H9 (cell line): ENCODE results near the gene PTPN2. TPM values are rescaled to one million over a fixed set of nuclear protein-coding genes. Genes with fewer than 3 reads are reported as not detected.

Source experiments
- DNase-seq: peaks from one replicate; pipeline ENCODE4 v3.0.0-alpha.2; 2017
- H2AFZ ChIP-seq: one replicate; pipeline ENCODE4 v1.6.1; 2013; ENCODE audit warnings: mild to moderate bottlenecking, low read length, control low read depth, moderate library complexity
- H2AK5ac ChIP-seq: 2 replicates; pipeline ENCODE4 v1.6.1; 2013; ENCODE audit warnings: low read length, control low read depth, mixed read lengths; ENCODE audit not compliant: insufficient read length
- H2BK120ac ChIP-seq: one replicate; pipeline ENCODE4 v1.6.1; 2013; ENCODE audit warnings: low read depth, mild to moderate bottlenecking, low read length, control low read depth, inconsistent platforms; ENCODE audit not compliant: poor library complexity, severe bottlenecking
- H2BK12ac ChIP-seq: 2 replicates; pipeline ENCODE4 v1.6.1; 2013; ENCODE audit warnings: low read length, control low read depth, mixed read lengths, low read depth; ENCODE audit not compliant: insufficient read length
- H2BK15ac ChIP-seq: 2 replicates; pipeline ENCODE4 v1.6.1; 2013; ENCODE audit warnings: low read depth, low read length, control low read depth
- H2BK20ac ChIP-seq: one replicate; pipeline ENCODE4 v1.6.1; 2013; ENCODE audit warnings: low read depth, mild to moderate bottlenecking, low read length, control low read depth, inconsistent platforms; ENCODE audit not compliant: poor library complexity, severe bottlenecking
- H2BK5ac ChIP-seq: 2 replicates; pipeline ENCODE4 v1.6.1; 2013; ENCODE audit warnings: low read length, control low read depth, mixed read lengths; ENCODE audit not compliant: insufficient read length
- H3K14ac ChIP-seq: 2 replicates; pipeline ENCODE4 v1.6.1; 2013; ENCODE audit warnings: low read length, control low read depth; ENCODE audit not compliant: insufficient read depth
- H3K18ac ChIP-seq: 2 replicates; pipeline ENCODE4 v1.6.1; 2013; ENCODE audit warnings: low read depth, mild to moderate bottlenecking, mixed read lengths, low read length, control low read depth; ENCODE audit not compliant: insufficient read length
- H3K23ac ChIP-seq: 2 replicates; pipeline ENCODE4 v1.6.1; 2013; ENCODE audit warnings: low read length, control low read depth, mixed read lengths, low read depth; ENCODE audit not compliant: insufficient read length
- H3K23me2 ChIP-seq: 2 replicates; pipeline ENCODE4 v1.6.1; 2013; ENCODE audit warnings: low read depth, mild to moderate bottlenecking, mixed read lengths, low read length, control low read depth; ENCODE audit not compliant: insufficient read length, poor library complexity, severe bottlenecking
- H3K27ac ChIP-seq: 2 replicates; pipeline ENCODE4 v1.5.1; 2013; ENCODE audit warnings: low read length, control low read depth, mixed read lengths, low read depth; ENCODE audit not compliant: insufficient read length
- H3K27me3 ChIP-seq: 2 replicates; pipeline ENCODE4 v1.6.1; 2013; ENCODE audit warnings: low read length, control low read depth, inconsistent platforms; ENCODE audit not compliant: insufficient read depth
- H3K4ac ChIP-seq: 2 replicates; pipeline ENCODE4 v1.6.1; 2013; ENCODE audit warnings: low read depth, mild to moderate bottlenecking, control low read depth, inconsistent platforms, low read length, moderate library complexity
- H3K4me1 ChIP-seq: 2 replicates; pipeline ENCODE4 v1.6.1; 2013; ENCODE audit warnings: low read length, control low read depth, inconsistent platforms; ENCODE audit not compliant: insufficient read depth
- H3K4me2 ChIP-seq: 2 replicates; pipeline ENCODE4 v1.6.1; 2013; ENCODE audit warnings: low read length, control low read depth, mixed read lengths; ENCODE audit not compliant: insufficient read length, insufficient read depth
- H3K56ac ChIP-seq: 2 replicates; pipeline ENCODE4 v1.6.1; 2013; ENCODE audit warnings: low read depth, mild to moderate bottlenecking, mixed read lengths, low read length, control low read depth; ENCODE audit not compliant: insufficient read length
- H3K79me1 ChIP-seq: 2 replicates; pipeline ENCODE4 v1.6.1; 2013; ENCODE audit warnings: low read depth, mild to moderate bottlenecking, moderate library complexity, low read length, control low read depth, inconsistent platforms; ENCODE audit not compliant: insufficient read depth, poor library complexity, severe bottlenecking
- H3K79me2 ChIP-seq: 2 replicates; pipeline ENCODE4 v1.6.1; 2013; ENCODE audit warnings: low read length, control low read depth, inconsistent platforms; ENCODE audit not compliant: insufficient read depth
- H3K9ac ChIP-seq: 2 replicates; pipeline ENCODE4 v1.6.1; 2013; ENCODE audit warnings: low read length, control low read depth, mixed read lengths; ENCODE audit not compliant: insufficient read length; ENCODE audit errors: extremely low read depth
- H3K9me3 ChIP-seq: one replicate; pipeline ENCODE4 v1.6.1; 2013; ENCODE audit warnings: low read depth, low read length, inconsistent platforms; ENCODE audit not compliant: control insufficient read depth
- H3T11ph ChIP-seq: one replicate; pipeline ENCODE4 v1.6.1; 2013; ENCODE audit warnings: mild to moderate bottlenecking, low read length, control low read depth, inconsistent platforms
- H4K20me1 ChIP-seq: one replicate; pipeline ENCODE4 v1.6.1; 2013; ENCODE audit not compliant: control insufficient read depth, insufficient read length, insufficient read depth
- H4K5ac ChIP-seq: 2 replicates; pipeline ENCODE4 v1.6.1; 2013; ENCODE audit warnings: low read depth, mild to moderate bottlenecking, mixed read lengths, low read length, control low read depth; ENCODE audit not compliant: insufficient read length
- H4K8ac ChIP-seq: replicated peaks from 2 replicates; pipeline ENCODE4 v1.6.1; 2013; ENCODE audit warnings: low read length, control low read depth, mixed read lengths, low read depth; ENCODE audit not compliant: insufficient read length
- H4K91ac ChIP-seq: 2 replicates; pipeline ENCODE4 v1.6.1; 2013; ENCODE audit warnings: low read depth, mild to moderate bottlenecking, moderate library complexity, mixed read lengths, low read length, control low read depth; ENCODE audit not compliant: insufficient read length
- H3K27ac Mint-ChIP-seq, 3 experiments: 2 replicates in 2 of 3; 3 replicates in 1 of 3; pipeline ENCODE4 v1.8.0; 2020 to 2021; ENCODE audit warnings: mixed read lengths in 3 of 3, mild to moderate bottlenecking in 1 of 3, moderate library complexity in 1 of 3
- H3K27me3 Mint-ChIP-seq: 2 replicates; pipeline ENCODE4 v1.8.0; 2021; ENCODE audit warnings: low read depth, mild to moderate bottlenecking, moderate library complexity, mixed read lengths
- H3K36me3 Mint-ChIP-seq, 3 experiments: 2 replicates in 2 of 3; 3 replicates in 1 of 3; pipeline ENCODE4 v1.8.0; 2020 to 2021; ENCODE audit warnings: low read depth in 3 of 3, mixed read lengths in 3 of 3; ENCODE audit not compliant: insufficient read depth in 1 of 3
- H3K4me1 Mint-ChIP-seq, 2 experiments: 2 replicates each; pipeline ENCODE4 v1.8.0; 2020; ENCODE audit warnings: mixed read lengths in 2 of 2
- H3K4me3 Mint-ChIP-seq, 2 experiments: 2 replicates in 1 of 2; 3 replicates in 1 of 2; pipeline ENCODE4 v1.8.0; 2020 to 2021; ENCODE audit warnings: mild to moderate bottlenecking in 2 of 2, mixed read lengths in 2 of 2, moderate library complexity in 1 of 2
- H3K9me3 Mint-ChIP-seq, 2 experiments: 2 replicates in 1 of 2; 3 replicates in 1 of 2; pipeline ENCODE4 v1.8.0; 2020; ENCODE audit warnings: mild to moderate bottlenecking in 2 of 2, mixed read lengths in 2 of 2, moderate library complexity in 1 of 2
- CTCF ChIP-seq: fragments of 200-600 bp; sonication (generic); conservative IDR thresholded peaks from 3 replicates; pipeline ENCODE4 v1.8.0; 2021; ENCODE audit warnings: antibody characterized with exemption, mild to moderate bottlenecking
- WGBS: extraction: QIAGEN DNeasy Blood & Tissue Kit; methylation state at CpG from one replicate; pipeline ENCODE4 v1.1.7; 2013; ENCODE audit warnings: missing lambda C conversion rate, low lambda C conversion rate, mixed read lengths; ENCODE audit not compliant: insufficient read length; ENCODE audit errors: extremely low coverage; 5-methylcytosine and 5-hydroxymethylcytosine counted together
- total RNA-seq: library from RNA; stranded (reverse); gene quantifications from 2 replicates; pipeline ENCODE4 v1.2.1, GENCODE V29; 2021

PTPN2 gene
- total RNA-seq, 1 experiment from 2014 or later = 48.7 TPM

GRCh38 chr18:12749121-12749520 is 134.9 kb downstream of the PTPN2 start:
- no peak overlapping the region for H3K23ac ChIP-seq
- H3K23me2 ChIP-seq = no peaks in the 10 kb centered on the region
- H4K91ac ChIP-seq = no peak overlapping the region
- no CpG with 5 or more reads among the region's 13 CpGs for WGBS
- H2BK12ac ChIP-seq = no peak overlapping the region
- H3K4me1 ChIP-seq = no peaks in the 10 kb centered on the region
- no peak for TF ChIP-seq CTCF
- no peak overlapping the region for H3K14ac ChIP-seq
- H4K8ac ChIP-seq = no peak overlapping the region
- no peak overlapping the region for H3K4me3 Mint-ChIP-seq
- no peak overlapping the region for H3K18ac ChIP-seq
- H3K4me2 ChIP-seq = no peak overlapping the region
- H2BK5ac ChIP-seq = no peak overlapping the region
- no peak overlapping the region for H3T11ph ChIP-seq
- H3K4ac ChIP-seq = no peak overlapping the region
- H3K4me1 Mint-ChIP-seq = no peaks in the 10 kb centered on the region
- no peak overlapping the region for H2BK120ac ChIP-seq
- no peak for DNase-seq
- no peak overlapping the region for H2BK15ac ChIP-seq
- H2AK5ac ChIP-seq = no peak overlapping the region
- no peak overlapping the region for H4K5ac ChIP-seq
- H3K36me3 Mint-ChIP-seq = no peaks in the 10 kb centered on the region
- no peak overlapping the region; a peak in 1 of 7 replicates for H3K27ac Mint-ChIP-seq
- H3K27me3 Mint-ChIP-seq = no peaks in the 10 kb centered on the region
- no peak overlapping the region for H3K9ac ChIP-seq
- H4K20me1 ChIP-seq = no peaks in the 10 kb centered on the region
- H3K79me2 ChIP-seq = no peaks in the 10 kb centered on the region
- H2BK20ac ChIP-seq = no peak overlapping the region
- no peak overlapping the region for H2AFZ ChIP-seq
- H3K27ac ChIP-seq = no peak overlapping the region
- H3K9me3 Mint-ChIP-seq = no peaks in the 10 kb centered on the region
- no peak overlapping the region for H3K56ac ChIP-seq
- no peaks in the 10 kb centered on the region for H3K27me3 ChIP-seq
- H3K9me3 ChIP-seq = no peaks in the 10 kb centered on the region
- H3K79me1 ChIP-seq = no peaks in the 10 kb centered on the region
